Uterus (tissue), 4 donors: ENCODE results near the gene TRMU. TPM values are rescaled to one million over a fixed set of nuclear protein-coding genes. Genes with fewer than 3 reads are reported as not detected.

Experiments
- DNase-seq, 2 donors: peaks; one replicate each; pipeline ENCODE4 v3.0.0-alpha.2; 2019 to 2020
- H3K27ac ChIP-seq, 2 donors: fragments of 200-600 bp; sonication (generic); 1 replicate in 1 of 2; 2 replicates in 1 of 2; pipeline ENCODE4 v1.5.1; 2016 to 2018
- H3K27me3 ChIP-seq, 2 donors: fragments of 200-600 bp; sonication (generic); one replicate each; pipeline ENCODE4 v1.5.1; 2018 to 2019; ENCODE audit warnings: control low read depth in 1 of 2
- H3K36me3 ChIP-seq, 2 donors: fragments of 200-600 bp; sonication (generic); one replicate each; pipeline ENCODE4 v1.5.1; 2019; ENCODE audit warnings: control low read depth in 1 of 2
- H3K4me1 ChIP-seq, 2 donors: fragments of 200-600 bp; sonication (generic); one replicate each; pipeline ENCODE4 v1.5.1; 2018 to 2019; ENCODE audit warnings: control low read depth in 1 of 2
- H3K4me3 ChIP-seq, 2 donors: fragments of 200-600 bp; sonication (generic); 1 replicate in 1 of 2; 2 replicates in 1 of 2; pipeline ENCODE4 v1.5.1; 2018 to 2019; ENCODE audit warnings: mild to moderate bottlenecking in 1 of 2
- H3K9me3 ChIP-seq, 2 donors: fragments of 200-600 bp; sonication (generic); one replicate each; pipeline ENCODE4 v1.5.1; 2019; ENCODE audit warnings: control low read depth in 1 of 2
- CTCF ChIP-seq, 4 experiments: fragments of 200-600 bp in 2 of 4; fragments of 450-650 bp in 2 of 4; sonication (generic) in 2 of 4; IDR thresholded peaks; one replicate each; pipeline ENCODE4 v1.5.1; 2016 to 2019; ENCODE audit warnings: antibody characterized with exemption in 4 of 4, mild to moderate bottlenecking in 2 of 4, moderate library complexity in 1 of 4
- POLR2A ChIP-seq, 2 donors: fragments of 450-650 bp; IDR thresholded peaks; one replicate each; pipeline ENCODE4 v1.6.1; 2016; ENCODE audit warnings: antibody characterized with exemption in 2 of 2, mild to moderate bottlenecking in 1 of 2, moderate library complexity in 1 of 2
- intact Hi-C: fragments of 100-400 bp; cut with DNase I; formaldehyde crosslinking; loops from one replicate; pipeline ENCODE4 v1.15.1; 2023; ENCODE audit warnings: low total_unique reads
- total RNA-seq, 4 donors: library from RNA; depleted of rRNA in 3 of 4; stranded (reverse); fragments of >200 nt in 3 of 4; gene quantifications; one replicate each; pipeline versions ENCODE4 v1.1.0 to v1.2.4, GENCODE V29; 2014 to 2023
- donor health status: DM: yes; HTN: yes; CAD: no.

The TRMU gene
- total RNA-seq, 4 donors from 2014 or later = 14.1 to 52.5 (median 31.2) TPM

- no peaks in the 10 kb centered on the region for H3K9me3 ChIP-seq
- H3K27ac ChIP-seq = no peak overlapping the region
- H3K27me3 ChIP-seq = no peaks in the 10 kb centered on the region
- TF ChIP-seq CTCF (IDR thresholded peaks at IDR 0.05) (no peak), POLR2A (IDR thresholded peaks at IDR 0.05) (no peak)
- no peaks in the 10 kb centered on the region for H3K36me3 ChIP-seq
- DNase-seq = no peak
- intact Hi-C loops = no loop called here
- peaks cover 0 to 9% of the 10 kb centered on the region in 2 donors for H3K4me1 ChIP-seq
- no peak overlapping the region for H3K4me3 ChIP-seq
Measured at GRCh38 chr22:46292173-46292572, 43.3 kb upstream of the TRMU start.

DNA sequence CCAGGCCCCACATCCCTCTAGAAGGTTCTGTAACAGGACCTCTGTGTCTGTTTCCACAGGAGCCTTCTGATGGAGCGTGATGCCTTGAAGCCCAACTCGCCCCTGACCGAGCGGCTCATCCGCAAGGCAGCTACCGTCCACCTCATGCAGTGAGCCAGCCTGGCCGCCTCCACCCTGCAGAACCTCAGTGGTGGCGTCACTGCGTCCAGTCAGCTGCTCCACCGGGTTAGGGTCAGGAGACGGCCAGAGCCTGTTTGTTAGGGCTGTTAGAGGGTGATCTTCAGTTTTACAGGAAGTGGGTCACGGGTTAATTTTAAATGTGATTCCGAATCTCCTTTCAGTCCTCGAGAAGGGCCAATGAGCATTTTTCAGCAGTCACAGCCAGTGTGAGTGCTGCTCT is 42.8 kb upstream of the TRMU start:
- no peak overlapping the region for H3K27ac ChIP-seq
- TF ChIP-seq POLR2A (IDR thresholded peaks at IDR 0.05) (no peak), CTCF (IDR thresholded peaks at IDR 0.05) (no peak)
- H3K27me3 ChIP-seq = no peaks in the 10 kb centered on the region
- intact Hi-C loops = no loop called here
- no peak overlapping the region for H3K4me3 ChIP-seq
- no peaks in the 10 kb centered on the region for H3K36me3 ChIP-seq
- peaks cover 0 to 10% of the 10 kb centered on the region in 2 donors for H3K4me1 ChIP-seq
- no peak for DNase-seq
- no peaks in the 10 kb centered on the region for H3K9me3 ChIP-seq

DNA sequence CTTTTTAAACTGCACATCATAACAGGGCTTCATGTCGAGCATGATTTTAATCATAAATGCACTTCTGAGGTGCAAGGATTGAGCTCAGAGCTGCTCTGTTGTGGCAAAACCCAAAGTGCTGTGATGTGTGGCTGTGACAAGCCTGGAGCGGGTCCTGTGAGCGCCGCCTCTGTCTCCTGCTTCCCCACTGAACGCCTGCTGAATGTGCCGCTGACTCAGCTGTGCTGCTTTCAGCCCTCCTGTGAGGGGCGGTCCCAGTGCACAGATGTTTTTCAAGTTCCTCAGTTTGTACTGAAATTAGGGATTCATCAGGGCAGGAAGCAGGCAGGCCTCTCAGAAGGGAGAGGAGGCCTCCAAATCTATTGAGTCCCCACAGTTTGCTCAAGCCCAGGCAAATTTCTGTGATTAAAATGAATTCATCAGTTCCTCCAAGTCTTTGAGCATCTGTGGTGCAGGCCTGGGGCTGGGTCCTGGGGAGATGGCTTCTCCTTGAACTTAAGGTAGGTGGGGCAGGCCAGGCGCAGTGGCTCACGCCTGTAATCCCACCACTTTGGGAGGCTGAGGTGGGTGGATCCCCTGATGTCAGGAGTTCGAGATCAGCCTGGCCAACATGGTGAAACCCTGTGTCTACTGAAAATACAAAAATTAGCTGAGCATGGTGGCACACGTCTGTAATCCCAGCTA is 41.8 kb upstream of the TRMU start:
- intact Hi-C loops = no loop called here
- no peak for DNase-seq
- H3K27ac ChIP-seq = no peak overlapping the region
- H3K4me3 ChIP-seq = no peak overlapping the region
- H3K36me3 ChIP-seq = no peaks in the 10 kb centered on the region
- TF ChIP-seq POLR2A (IDR thresholded peaks at IDR 0.05) = no peak
- H3K4me1 ChIP-seq = peaks cover 0 to 10% of the 10 kb centered on the region in 2 donors
- H3K9me3 ChIP-seq = no peaks in the 10 kb centered on the region
- no peaks in the 10 kb centered on the region for H3K27me3 ChIP-seq

- Histone ChIP-seq H3K9me3 (no peaks in the 10 kb centered on the region), H3K4me3 (no peak overlapping the region), H3K36me3 (no peaks in the 10 kb centered on the region), H3K27ac (no peak overlapping the region), H3K27me3 (no peaks in the 10 kb centered on the region), H3K4me1 (peaks cover 0 to 10% of the 10 kb centered on the region in 2 donors)
- TF ChIP-seq CTCF (IDR thresholded peaks at IDR 0.05) = no peak
- TF ChIP-seq POLR2A (IDR thresholded peaks at IDR 0.05) = no peak
- no peak for DNase-seq
- intact Hi-C loops = no loop called here
Measured at GRCh38 chr22:46294784-46295183, 40.7 kb upstream of the TRMU start.

GRCh38 chr22:46295277-46295971 is 40.1 kb upstream of the TRMU start:
- no peak for TF ChIP-seq POLR2A (IDR thresholded peaks at IDR 0.05)
- TF ChIP-seq CTCF (IDR thresholded peaks at IDR 0.05) = no peak
- no peaks in the 10 kb centered on the region for H3K9me3 ChIP-seq
- H3K27ac ChIP-seq = peak overlapping the region in 1 of 2 donors; percentile 85
- H3K4me3 ChIP-seq = no peak overlapping the region
- H3K4me1 ChIP-seq = peaks cover 0 to 10% of the 10 kb centered on the region in 2 donors
- no peak for DNase-seq
- H3K27me3 ChIP-seq = no peaks in the 10 kb centered on the region
- intact Hi-C loops = no loop called here
- no peaks in the 10 kb centered on the region for H3K36me3 ChIP-seq
